HCT116 (cell line): ENCODE measurements around the gene SDHD. TPM values are rescaled to one million over a fixed set of nuclear protein-coding genes. Genes with fewer than 3 reads are reported as not detected.

Experiments used
- ATAC-seq: fragments of 200-7000 bp; cut with Tn5 transposase; 2 replicates; pipeline ENCODE4 v1.9.1; 2020; ENCODE audit warnings: mild to moderate bottlenecking, moderate library complexity
- BruUV-seq: library from RNA; stranded (reverse); fragments of 400-500 nt; replicated peaks from 2 replicates; lab custom pipeline; 2021; lab: Mats Ljungman, UMichigan
- CTCF ChIA-PET: fragments of 300-600 bp; sonication (Branson Sonifier 250); formaldehyde crosslinking; loops from one replicate; lab custom pipeline; 2021; ENCODE audit warnings: antibody characterized with exemption; lab: Charles Lee
- POLR2A ChIA-PET: fragments of 300-600, 350-600 bp; sonication (Branson Sonifier 250); formaldehyde crosslinking; loops from one replicate; lab custom pipeline; 2021; ENCODE audit warnings: antibody characterized with exemption; lab: Charles Lee
- RAD21 ChIA-PET, 2 experiments: fragments of 300-600 bp; sonication (Branson Sonifier 250); formaldehyde crosslinking; loops; one replicate each; lab custom pipeline; 2023; ENCODE audit warnings: low total read pairs in 2 of 2; ENCODE audit not compliant: uncharacterized antibody in 2 of 2, unreplicated experiment in 2 of 2, low non-redundant PET in 1 of 2; lab: Charles Lee
- DNase-seq: peaks from one replicate; pipeline ENCODE4 v3.0.0-alpha.2; 2010; ENCODE audit warnings: low read depth, low spot score
- H2AFZ ChIP-seq: fragments of 200-600 bp; shearing (Covaris generic), sonication (generic); 2 replicates; pipeline ENCODE4 v1.6.1; 2017; ENCODE audit warnings: low read depth, mixed run types, mixed read lengths, antibody characterized with exemption, low read length; ENCODE audit not compliant: poor library complexity, severe bottlenecking
- H3K27ac ChIP-seq: 2 replicates; pipeline ENCODE4 v1.5.1; 2012; ENCODE audit warnings: low read depth, low read length
- H3K27me3 ChIP-seq: fragments of 200-600 bp; sonication (generic); 2 replicates; pipeline ENCODE4 v1.6.1; 2016; ENCODE audit warnings: mixed run types, low read length, mixed read lengths; ENCODE audit not compliant: insufficient read depth
- H3K36me3 ChIP-seq, 2 experiments: fragments of 200-500 bp in 1 of 2; fragments of 200-600 bp in 1 of 2; sonication (Bioruptor generic) in 1 of 2; sonication (generic) in 1 of 2; 2 replicates each; pipeline versions ENCODE4 v1.5.1 to v1.6.1; 2014 to 2016; ENCODE audit warnings: low read length in 2 of 2, inconsistent platforms in 1 of 2, mixed read lengths in 1 of 2, mixed run types in 1 of 2; ENCODE audit not compliant: insufficient read depth in 2 of 2, control insufficient read depth in 1 of 2
- H3K4me1 ChIP-seq, 2 experiments: fragments of 200-600 bp in 1 of 2; sonication (generic) in 1 of 2; 2 replicates each; pipeline versions ENCODE4 v1.5.1 to v1.6.1; 2012 to 2017; ENCODE audit warnings: low read length in 2 of 2, inconsistent platforms in 1 of 2, mild to moderate bottlenecking in 1 of 2, mixed read lengths in 1 of 2, mixed run types in 1 of 2, moderate library complexity in 1 of 2; ENCODE audit not compliant: insufficient read depth in 2 of 2, control insufficient read depth in 1 of 2
- H3K4me2 ChIP-seq: fragments of 200-600 bp; sonication (generic); 2 replicates; pipeline ENCODE4 v1.6.1; 2017; ENCODE audit warnings: mixed run types, low read length, mixed read lengths
- H3K4me3 ChIP-seq, 2 experiments: fragments of 200-600 bp in 1 of 2; sonication (generic) in 1 of 2; replicated peaks in 1 of 2; 2 replicates each; pipeline ENCODE4 v1.5.1; 2011 to 2016; ENCODE audit warnings: low read length in 2 of 2, control low read depth in 1 of 2, low read depth in 1 of 2, mild to moderate bottlenecking in 1 of 2, mixed read lengths in 1 of 2, mixed run types in 1 of 2
- H3K79me2 ChIP-seq: fragments of 200-600 bp; sonication (generic); 2 replicates; pipeline ENCODE4 v1.6.1; 2017; ENCODE audit warnings: mild to moderate bottlenecking, mixed run types, low read length, moderate library complexity, mixed read lengths; ENCODE audit not compliant: insufficient read depth
- H3K9ac ChIP-seq: fragments of 200-600 bp; sonication (generic); 2 replicates; pipeline ENCODE4 v1.6.1; 2016; ENCODE audit warnings: low read length, mixed read lengths
- H3K9me2 ChIP-seq: fragments of 200-600 bp; sonication (generic), shearing (Covaris generic); 2 replicates; pipeline ENCODE4 v1.6.1; 2017; ENCODE audit warnings: mixed run types, mild to moderate bottlenecking, moderate library complexity; ENCODE audit not compliant: insufficient read depth
- H3K9me3 ChIP-seq, 2 experiments: fragments of 200-500 bp in 1 of 2; fragments of 200-600 bp in 1 of 2; sonication (Bioruptor generic) in 1 of 2; sonication (generic) in 1 of 2; 2 replicates each; pipeline ENCODE4 v1.6.1; 2014 to 2017; ENCODE audit warnings: low read length in 2 of 2, mixed read lengths in 2 of 2, inconsistent platforms in 1 of 2, low read depth in 1 of 2, mild to moderate bottlenecking in 1 of 2, mixed run types in 1 of 2, moderate library complexity in 1 of 2; ENCODE audit not compliant: control insufficient read depth in 1 of 2, insufficient read depth in 1 of 2
- H4K20me1 ChIP-seq: fragments of 200-600 bp; sonication (generic), shearing (Covaris generic); 2 replicates; pipeline ENCODE4 v1.6.1; 2017; ENCODE audit warnings: mixed run types, mild to moderate bottlenecking, moderate library complexity; ENCODE audit not compliant: insufficient read depth
- ATF3 ChIP-seq: IDR thresholded peaks from 2 replicates; pipeline ENCODE4 v1.6.1; 2012
- CBX3 ChIP-seq: IDR thresholded peaks from 2 replicates; pipeline ENCODE4 v1.6.1; 2012; ENCODE audit warnings: low read depth
- CTCF ChIP-seq, 3 experiments: fragments of 200-600 bp in 1 of 3; sonication (generic) in 1 of 3; IDR thresholded peaks in 2 of 3; conservative IDR thresholded peaks in 1 of 3; 2 replicates each; pipeline ENCODE4 v1.5.1; 2012 to 2017; ENCODE audit warnings: low read depth in 2 of 3, low read length in 2 of 3, antibody characterized with exemption in 1 of 3, borderline replicate concordance in 1 of 3, control low read depth in 1 of 3, mild to moderate bottlenecking in 1 of 3, mixed read lengths in 1 of 3, mixed run types in 1 of 3, moderate library complexity in 1 of 3; ENCODE audit not compliant: insufficient read depth in 1 of 3
- EGR1 ChIP-seq: IDR thresholded peaks from 2 replicates; pipeline ENCODE4 v1.6.1; 2012; ENCODE audit warnings: low read depth
- ELF1 ChIP-seq: IDR thresholded peaks from 2 replicates; pipeline ENCODE4 v1.6.1; 2012; ENCODE audit warnings: low read depth, borderline replicate concordance
- EZH2 ChIP-seq: fragments of 200-600 bp; sonication (generic); IDR thresholded peaks from 2 replicates; pipeline ENCODE4 v1.6.1; 2017; ENCODE audit warnings: antibody characterized with exemption, mixed run types
- EZH2phosphoT487 ChIP-seq: fragments of 200-600 bp; IDR thresholded peaks from 2 replicates; pipeline ENCODE4 v1.6.1; 2018; ENCODE audit warnings: antibody characterized with exemption, borderline replicate concordance
- FOSL1 ChIP-seq: IDR thresholded peaks from 2 replicates; pipeline ENCODE4 v1.6.1; 2012; ENCODE audit warnings: low read depth
- JUND ChIP-seq: IDR thresholded peaks from 2 replicates; pipeline ENCODE4 v1.6.1; 2012
- POLR2AphosphoS5 ChIP-seq: IDR thresholded peaks from 2 replicates; pipeline ENCODE4 v1.6.1; 2011; ENCODE audit warnings: mild to moderate bottlenecking, low read depth, low read length, moderate library complexity
- RAD21 ChIP-seq: IDR thresholded peaks from 2 replicates; pipeline ENCODE4 v1.6.1; 2012; ENCODE audit warnings: low read depth, mild to moderate bottlenecking
- SP1 ChIP-seq: IDR thresholded peaks from 2 replicates; pipeline ENCODE4 v1.6.1; 2012; ENCODE audit warnings: low read depth
- SRF ChIP-seq: IDR thresholded peaks from 2 replicates; pipeline ENCODE4 v1.6.1; 2012; ENCODE audit warnings: low read depth
- TCF7L2 ChIP-seq: IDR thresholded peaks from 2 replicates; pipeline ENCODE4 v1.7.0; 2011; ENCODE audit warnings: borderline replicate concordance, inconsistent platforms; ENCODE audit not compliant: insufficient read depth, insufficient read length; ENCODE audit errors: extremely low read depth
- YY1 ChIP-seq: IDR thresholded peaks from 2 replicates; pipeline ENCODE4 v1.6.1; 2011; ENCODE audit warnings: low read length, low read depth, moderate library complexity, mild to moderate bottlenecking; ENCODE audit not compliant: insufficient replicate concordance; ENCODE audit errors: extremely low read depth
- ZNF274 ChIP-seq: fragments of 200-500 bp; sonication (Bioruptor generic); IDR thresholded peaks from 2 replicates; pipeline ENCODE4 v1.6.1; 2014; ENCODE audit warnings: mild to moderate bottlenecking, low read depth, low read length, inconsistent platforms
- intact Hi-C: fragments of 100-400 bp; cut with micrococcal nuclease; formaldehyde crosslinking; loops from 2 replicates; pipeline ENCODE4 v1.10.0; 2022
- total RNA-seq: library from RNA; stranded (reverse); gene quantifications from one replicate; pipeline ENCODE4 v1.2.1, GENCODE V29; 2021; ENCODE audit not compliant: unreplicated experiment
- TF ChIP-seq, protein P1 (sequence below): IDR thresholded peaks from 2 replicates; pipeline ENCODE4 v1.6.1; 2012
- TF ChIP-seq, protein P2 (sequence below): IDR thresholded peaks from 2 replicates; pipeline ENCODE4 v1.6.1; 2012; ENCODE audit warnings: low read depth

SDHD gene
- total RNA-seq, 1 experiment from 2014 or later: 129 TPM

DNA sequence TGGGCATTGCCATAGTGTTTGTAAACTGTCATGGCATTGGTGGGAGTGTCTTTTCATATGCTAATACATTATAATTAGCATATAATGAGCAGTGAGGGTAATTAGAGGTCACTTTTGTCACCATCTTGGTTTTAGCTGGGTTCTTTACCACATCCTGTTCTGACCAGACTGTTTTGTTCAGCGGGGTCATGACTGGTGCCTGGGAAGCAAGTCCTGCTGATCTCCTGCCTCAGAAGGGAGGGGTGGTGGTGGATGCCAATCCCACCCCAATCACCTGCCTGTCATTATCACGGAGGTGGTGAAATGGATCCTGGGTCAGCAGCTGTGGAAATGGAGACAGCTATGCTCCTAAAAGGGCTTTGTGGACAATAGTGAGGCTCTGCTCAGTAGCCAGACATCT, 46.1 kb downstream of the SDHD start:
- Histone ChIP-seq H3K4me3 (no peak overlapping the region), H3K27me3 (no peaks in the 10 kb centered on the region), H3K9me3 (no peaks in the 10 kb centered on the region), H3K79me2 (no peaks in the 10 kb centered on the region), H3K36me3 (no peaks in the 10 kb centered on the region), H3K4me1 (peaks cover 42 to 52% of the 10 kb centered on the region in 2 experiments), H3K9me2 (no peaks in the 10 kb centered on the region), H3K4me2 (no peak overlapping the region), H3K27ac (no peak overlapping the region), H3K9ac (no peak overlapping the region), H4K20me1 (no peaks in the 10 kb centered on the region), H2AFZ (no peak overlapping the region)
- no peak for TF ChIP-seq ATF3
- no peak for TF ChIP-seq YY1
- TF ChIP-seq EGR1: no peak
- TF ChIP-seq SRF: no peak
- TF ChIP-seq, protein P1, sequence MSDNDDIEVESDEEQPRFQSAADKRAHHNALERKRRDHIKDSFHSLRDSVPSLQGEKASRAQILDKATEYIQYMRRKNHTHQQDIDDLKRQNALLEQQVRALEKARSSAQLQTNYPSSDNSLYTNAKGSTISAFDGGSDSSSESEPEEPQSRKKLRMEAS: no peak
- no peak for TF ChIP-seq CTCF (IDR thresholded peaks at IDR 0.05 in 2 of 3, conservative IDR thresholded peaks at IDR 0.05 in 1 of 3; ENCODE audit: borderline replicate concordance in 1 of 3, insufficient read depth in 1 of 3, low read depth in 2 of 3, low read length in 2 of 3)
- no peak for TF ChIP-seq JUND
- no peak for TF ChIP-seq RAD21
- TF ChIP-seq ELF1: no peak
- no peak for TF ChIP-seq FOSL1
- no peak for TF ChIP-seq ZNF274
- TF ChIP-seq, protein P2, sequence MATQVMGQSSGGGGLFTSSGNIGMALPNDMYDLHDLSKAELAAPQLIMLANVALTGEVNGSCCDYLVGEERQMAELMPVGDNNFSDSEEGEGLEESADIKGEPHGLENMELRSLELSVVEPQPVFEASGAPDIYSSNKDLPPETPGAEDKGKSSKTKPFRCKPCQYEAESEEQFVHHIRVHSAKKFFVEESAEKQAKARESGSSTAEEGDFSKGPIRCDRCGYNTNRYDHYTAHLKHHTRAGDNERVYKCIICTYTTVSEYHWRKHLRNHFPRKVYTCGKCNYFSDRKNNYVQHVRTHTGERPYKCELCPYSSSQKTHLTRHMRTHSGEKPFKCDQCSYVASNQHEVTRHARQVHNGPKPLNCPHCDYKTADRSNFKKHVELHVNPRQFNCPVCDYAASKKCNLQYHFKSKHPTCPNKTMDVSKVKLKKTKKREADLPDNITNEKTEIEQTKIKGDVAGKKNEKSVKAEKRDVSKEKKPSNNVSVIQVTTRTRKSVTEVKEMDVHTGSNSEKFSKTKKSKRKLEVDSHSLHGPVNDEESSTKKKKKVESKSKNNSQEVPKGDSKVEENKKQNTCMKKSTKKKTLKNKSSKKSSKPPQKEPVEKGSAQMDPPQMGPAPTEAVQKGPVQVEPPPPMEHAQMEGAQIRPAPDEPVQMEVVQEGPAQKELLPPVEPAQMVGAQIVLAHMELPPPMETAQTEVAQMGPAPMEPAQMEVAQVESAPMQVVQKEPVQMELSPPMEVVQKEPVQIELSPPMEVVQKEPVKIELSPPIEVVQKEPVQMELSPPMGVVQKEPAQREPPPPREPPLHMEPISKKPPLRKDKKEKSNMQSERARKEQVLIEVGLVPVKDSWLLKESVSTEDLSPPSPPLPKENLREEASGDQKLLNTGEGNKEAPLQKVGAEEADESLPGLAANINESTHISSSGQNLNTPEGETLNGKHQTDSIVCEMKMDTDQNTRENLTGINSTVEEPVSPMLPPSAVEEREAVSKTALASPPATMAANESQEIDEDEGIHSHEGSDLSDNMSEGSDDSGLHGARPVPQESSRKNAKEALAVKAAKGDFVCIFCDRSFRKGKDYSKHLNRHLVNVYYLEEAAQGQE: no peak
- TF ChIP-seq SP1: no peak
- no peak for TF ChIP-seq EZH2
- TF ChIP-seq TCF7L2: no peak
- no peak for TF ChIP-seq EZH2phosphoT487
- no peak for TF ChIP-seq POLR2AphosphoS5
- TF ChIP-seq CBX3: no peak
- intact Hi-C loops: no loop called here
- ChIA-PET CTCF (no interaction called here), RAD21 (no interaction called here), POLR2A (no interaction called here)
- no TSS peak for BruUV-seq
- ATAC-seq (no peak), DNase-seq (no peak)
